Measurements from ENCODE around the gene HSPA14. TPM values are rescaled to one million over a fixed set of nuclear protein-coding genes. Genes with fewer than 3 reads are reported as not detected.

The HSPA14 gene
- total and polyA plus RNA-seq, 2 of the 4 experiments (the other 2 are of a cell fraction): 10.3 to 11.8 TPM

DNA sequence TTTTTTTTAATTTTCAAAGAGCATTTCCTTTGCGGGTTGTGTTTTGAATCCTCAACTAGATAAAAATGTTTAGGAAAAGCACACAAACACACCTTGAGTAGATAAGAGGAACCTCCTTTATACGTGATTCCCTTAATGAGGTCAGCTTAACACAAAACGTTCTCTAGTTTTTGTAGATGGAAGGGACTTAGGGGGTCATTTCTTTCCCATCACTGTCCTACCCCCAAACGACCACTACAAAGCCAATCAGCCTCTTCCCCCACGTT lies 41.8 kb downstream of the HSPA14 start:
- Histone ChIP-seq H2AK5ac (ENCODE audit: low read depth, low read length) (no peak overlapping the region; the same call in 1 of the 2 replicates), H3K9me3 (ENCODE audit: control insufficient read depth, insufficient read depth, low read length) (no peaks in the 10 kb centered on the region), H3K14ac (replicated peaks; ENCODE audit: low read depth, low read length) (no peak overlapping the region; the same call in 1 of the 2 replicates), H2BK5ac (ENCODE audit: low read depth, low read length, poor library complexity, severe bottlenecking) (no peak overlapping the region), H3K27me3 (ENCODE audit: control insufficient read depth, insufficient read depth, low read length) (no peaks in the 10 kb centered on the region), H3K9me1 (ENCODE audit: insufficient read depth, low read length) (peaks cover 12% of the 10 kb centered on the region), H2BK120ac (ENCODE audit: low read depth, low read length) (no peak overlapping the region), H3K36me3 (ENCODE audit: control insufficient read depth, insufficient read depth, low read length) (no peaks in the 10 kb centered on the region), H3K27ac (ENCODE audit: insufficient read depth, low read length) (no peak overlapping the region), H4K20me1 (ENCODE audit: insufficient read depth, low read length) (peaks cover 9% of the 10 kb centered on the region; the same call in 1 of the 2 replicates), H4K91ac (ENCODE audit: insufficient read depth, low read depth, low read length) (no peak overlapping the region), H3K79me1 (ENCODE audit: low read depth in 1 of 2, low read length in 2 of 2) (peaks cover 39 to 56% of the 10 kb centered on the region in 2 experiments), H4K5ac (ENCODE audit: low read depth, low read length) (0 out of 2 replicates have a peak overlapping the region, but pooled peaks have one; percentile 27), H2AFZ (replicated peaks; ENCODE audit: low read length, poor library complexity) (peak overlapping the region; percentile 67), H3K4me3 (ENCODE audit: insufficient read depth, low read depth, low read length) (peak overlapping the region; percentile 91; the same call in 1 of the 2 replicates), H2BK20ac (ENCODE audit: low read depth, low read length) (no peak overlapping the region), H3K56ac (ENCODE audit: extremely low read depth, insufficient read depth, low read length) (peak overlapping the region; percentile 17; the same call in 1 of the 2 replicates), H4K8ac (ENCODE audit: low read depth in 2 of 2, low read length in 2 of 2) (0 out of 4 replicates have a peak overlapping the region, but pooled peaks of 1 of the 2 experiments have one; percentile 26), H3K18ac (ENCODE audit: low read depth, low read length) (no peak overlapping the region), H3K23ac (ENCODE audit: low read depth, low read length) (peak overlapping the region; percentile 85), H2AK9ac (replicated peaks; ENCODE audit: low read depth, low read length, poor library complexity) (no peak overlapping the region), H3K4me1 (ENCODE audit: control insufficient read depth, insufficient read depth, low read length) (peaks cover 11% of the 10 kb centered on the region), H3K4ac (ENCODE audit: low read depth, low read length) (no peak overlapping the region), H3K4me2 (ENCODE audit: low read depth, low read length) (peak overlapping the region; percentile 95), H2BK15ac (ENCODE audit: low read depth, low read length) (no peak overlapping the region), H3K9ac (ENCODE audit: low read depth, low read length) (peak overlapping the region; percentile 57)
- intact Hi-C loops (cut with micrococcal nuclease) (loop anchor here (10.0 kb wide), 1 partner anchor 225 kb away; no protein-coding TSS in a partner anchor), in situ Hi-C loops (cut with MboI; ENCODE audit: low sequenced_read_pairs) (no loop called here), dilution Hi-C loops (cut with HindIII; ENCODE audit: low sequenced_read_pairs, unreplicated experiment) (no loop called here)
- CTCF ChIA-PET: no interaction called here
- ATAC-seq (ENCODE audit: low read depth): no peak
- DNase-seq: no peak
- POLR2A ChIA-PET (ENCODE audit: unreplicated experiment): interaction anchor here (0.6 kb wide), 1 partner anchor 13 kb away, joined by 3 read pairs; no protein-coding TSS in a partner anchor
- TF ChIP-seq FOS (IDR thresholded peaks at IDR 0.05; ENCODE audit: low read depth, low read length) (no peak), RAD21 (IDR thresholded peaks at IDR 0.05; ENCODE audit: low read length) (no peak), BHLHE40 (IDR thresholded peaks at IDR 0.05; ENCODE audit: low read depth, low read length) (no peak), CHD1 (IDR thresholded peaks at IDR 0.05; ENCODE audit: low read depth, low read length) (no peak), RFX5 (IDR thresholded peaks at IDR 0.05; ENCODE audit: low read depth, low read length) (no peak), NFE2L2 (IDR thresholded peaks at IDR 0.05; ENCODE audit: low read depth, low read length) (no peak), SMC3 (IDR thresholded peaks at IDR 0.05; ENCODE audit: low read depth, low read length) (no peak), MXI1 (IDR thresholded peaks at IDR 0.05; ENCODE audit: borderline replicate concordance, low read depth, low read length) (no peak), CEBPB (IDR thresholded peaks at IDR 0.05; ENCODE audit: low read depth, low read length) (no peak)
- TF ChIP-seq, protein P1, sequence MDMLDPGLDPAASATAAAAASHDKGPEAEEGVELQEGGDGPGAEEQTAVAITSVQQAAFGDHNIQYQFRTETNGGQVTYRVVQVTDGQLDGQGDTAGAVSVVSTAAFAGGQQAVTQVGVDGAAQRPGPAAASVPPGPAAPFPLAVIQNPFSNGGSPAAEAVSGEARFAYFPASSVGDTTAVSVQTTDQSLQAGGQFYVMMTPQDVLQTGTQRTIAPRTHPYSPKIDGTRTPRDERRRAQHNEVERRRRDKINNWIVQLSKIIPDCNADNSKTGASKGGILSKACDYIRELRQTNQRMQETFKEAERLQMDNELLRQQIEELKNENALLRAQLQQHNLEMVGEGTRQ (IDR thresholded peaks at IDR 0.05; ENCODE audit: low read depth, low read length): no peak
- TF ChIP-seq, protein P2, sequence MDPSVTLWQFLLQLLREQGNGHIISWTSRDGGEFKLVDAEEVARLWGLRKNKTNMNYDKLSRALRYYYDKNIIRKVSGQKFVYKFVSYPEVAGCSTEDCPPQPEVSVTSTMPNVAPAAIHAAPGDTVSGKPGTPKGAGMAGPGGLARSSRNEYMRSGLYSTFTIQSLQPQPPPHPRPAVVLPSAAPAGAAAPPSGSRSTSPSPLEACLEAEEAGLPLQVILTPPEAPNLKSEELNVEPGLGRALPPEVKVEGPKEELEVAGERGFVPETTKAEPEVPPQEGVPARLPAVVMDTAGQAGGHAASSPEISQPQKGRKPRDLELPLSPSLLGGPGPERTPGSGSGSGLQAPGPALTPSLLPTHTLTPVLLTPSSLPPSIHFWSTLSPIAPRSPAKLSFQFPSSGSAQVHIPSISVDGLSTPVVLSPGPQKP (IDR thresholded peaks at IDR 0.05; ENCODE audit: borderline replicate concordance, low read depth, low read length): no peak
- BruUV-seq (replicated peaks): TSS peak; percentile 55
- WGBS, 2 experiments (ENCODE audit: extremely low coverage in 2 of 2, insufficient read length in 1 of 2): no CpG with 5 or more reads among the region's 5 CpGs
